K562 (cell line): ENCODE results near the gene SCO1.

ENCODE experiments used
- HNRNPL ChIP-seq: fragments of 200-400 bp; formaldehyde crosslinking; IDR thresholded peaks from 2 replicates; pipeline ENCODE4 v1.6.1; 2017; ENCODE audit warnings: low read depth, mild to moderate bottlenecking, low read length
- POLR2A ChIP-seq: fragments of 450-650 bp; conservative IDR thresholded peaks from 2 replicates; pipeline ENCODE4 v1.6.1; 2016
- ZBTB33 ChIP-seq: sonication (generic); formaldehyde crosslinking; IDR thresholded peaks from 2 replicates; pipeline ENCODE4 v1.8.1; 2023; ENCODE audit warnings: mild to moderate bottlenecking, missing genetic modification reagents
- ZBTB49 ChIP-seq: sonication (generic); formaldehyde crosslinking; IDR thresholded peaks from 2 replicates; pipeline ENCODE4 v1.8.0; 2022; ENCODE audit warnings: missing genetic modification reagents, mild to moderate bottlenecking, borderline replicate concordance
- ZNF24 ChIP-seq: fragments of 450-650 bp; IDR thresholded peaks from 2 replicates; pipeline ENCODE4 v1.6.1; 2016
- ZNF253 ChIP-seq: fragments of 250-450 bp; sonication (Bioruptor Pico); conservative IDR thresholded peaks from 2 replicates; pipeline ENCODE4 v1.6.1; 2021; ENCODE audit warnings: mild to moderate bottlenecking

GRCh38 chr17:10651927-10652326 is 45.4 kb downstream of the SCO1 start:
- no peak for TF ChIP-seq HNRNPL
- no peak for TF ChIP-seq POLR2A
- TF ChIP-seq ZBTB33 (CRISPR knock-in tag): no peak
- no peak for TF ChIP-seq ZNF253 (CRISPR knock-in tag)
- no peak for TF ChIP-seq ZBTB49
- no peak for TF ChIP-seq ZNF24
